SU-DHL-6 (cell line): Measurements from ENCODE around the gene SPOCK1.

ENCODE experiments used
- H2AFZ ChIP-seq: fragments of 200-600 bp; sonication (generic); 2 replicates; pipeline ENCODE4 v1.6.1; 2014; ENCODE audit warnings: low read depth, mild to moderate bottlenecking, moderate library complexity, mixed read lengths, antibody characterized with exemption, low read length; ENCODE audit not compliant: severe bottlenecking
- H3F3A ChIP-seq: fragments of 200-600 bp; shearing (Covaris generic); 2 replicates; pipeline ENCODE4 v1.6.0; 2016; ENCODE audit warnings: antibody characterized with exemption, mild to moderate bottlenecking; ENCODE audit not compliant: insufficient read depth
- H3K27ac ChIP-seq: fragments of 200-600 bp; sonication (generic); 2 replicates; pipeline ENCODE4 v1.5.1; 2016; ENCODE audit warnings: low read depth, mild to moderate bottlenecking, low read length, moderate library complexity, mixed read lengths
- H3K27me3 ChIP-seq: fragments of 200-600 bp; sonication (generic), shearing (Covaris generic); 2 replicates; pipeline ENCODE4 v1.6.0; 2014; ENCODE audit warnings: mild to moderate bottlenecking, low read length
- H3K36me3 ChIP-seq: fragments of 200-600 bp; sonication (generic); 2 replicates; pipeline ENCODE4 v1.6.1; 2014; ENCODE audit warnings: mild to moderate bottlenecking, low read length, mixed read lengths
- H3K4me2 ChIP-seq: fragments of 300-600, 200-600 bp; shearing (Covaris generic), sonication (generic); 2 replicates; pipeline ENCODE4 v1.6.0; 2014; ENCODE audit warnings: low read length, low read depth, mild to moderate bottlenecking; ENCODE audit not compliant: poor library complexity, severe bottlenecking
- H3K4me3 ChIP-seq: fragments of 200-600 bp; sonication (generic); 2 replicates; pipeline ENCODE4 v1.5.1; 2014; ENCODE audit warnings: antibody characterized with exemption, low read length, mild to moderate bottlenecking, mixed read lengths; ENCODE audit not compliant: insufficient read depth, poor library complexity, severe bottlenecking
- H3K79me2 ChIP-seq: fragments of 200-600 bp; sonication (generic); 2 replicates; pipeline ENCODE4 v1.6.1; 2014; ENCODE audit warnings: mild to moderate bottlenecking, low read length, moderate library complexity; ENCODE audit not compliant: insufficient read depth
- H3K9ac ChIP-seq: fragments of 200-600 bp; sonication (generic); 2 replicates; pipeline ENCODE4 v1.7.0; 2014; ENCODE audit warnings: mild to moderate bottlenecking, low read length
- H3K9me2 ChIP-seq: fragments of 200-600 bp; sonication (generic); replicated peaks from 2 replicates; pipeline ENCODE4 v1.6.1; 2014; ENCODE audit warnings: low read length; ENCODE audit not compliant: insufficient read depth
- H3K9me3 ChIP-seq: fragments of 200-600 bp; sonication (generic); 2 replicates; pipeline ENCODE4 v1.6.1; 2014; ENCODE audit warnings: low read length, mixed read lengths; ENCODE audit not compliant: insufficient read depth
- H4K20me1 ChIP-seq: fragments of 200-600 bp; sonication (generic); 2 replicates; pipeline ENCODE4 v1.6.1; 2014; ENCODE audit warnings: low read depth, mild to moderate bottlenecking, antibody characterized with exemption, low read length, moderate library complexity, mixed read lengths
- CTCF ChIP-seq: fragments of 200-600 bp; sonication (generic); IDR thresholded peaks from one replicate; pipeline ENCODE4 v1.5.1; 2017; ENCODE audit warnings: antibody characterized with exemption, mild to moderate bottlenecking, low read length, moderate library complexity; ENCODE audit not compliant: insufficient read depth, poor library complexity, severe bottlenecking
- EZH2phosphoT487 ChIP-seq: fragments of 200-600 bp; sonication (generic), shearing (Covaris generic); conservative IDR thresholded peaks from 2 replicates; pipeline ENCODE4 v1.6.1; 2018; ENCODE audit warnings: mild to moderate bottlenecking, antibody characterized with exemption, low read length, moderate library complexity, mixed read lengths

SPOCK1 gene

GRCh38 chr5:137305971-137306602, 193.0 kb downstream of the SPOCK1 start:
- Histone ChIP-seq H3K36me3 (no peaks in the 10 kb centered on the region), H3K27ac (no peak overlapping the region), H2AFZ (no peak overlapping the region), H3K4me3 (no peak overlapping the region), H3K9me3 (no peaks in the 10 kb centered on the region), H3K9ac (no peak overlapping the region), H3K79me2 (no peaks in the 10 kb centered on the region), H3K9me2 (no peaks in the 10 kb centered on the region), H4K20me1 (no peaks in the 10 kb centered on the region), H3F3A (no peaks in the 10 kb centered on the region), H3K4me2 (no peak overlapping the region), H3K27me3 (no peaks in the 10 kb centered on the region)
- TF ChIP-seq CTCF (no peak), EZH2phosphoT487 (no peak)

- Histone ChIP-seq H3K36me3 (no peaks in the 10 kb centered on the region), H3K79me2 (no peaks in the 10 kb centered on the region), H3K27ac (no peak overlapping the region), H3K27me3 (no peaks in the 10 kb centered on the region), H3K9ac (no peak overlapping the region), H3K9me2 (no peaks in the 10 kb centered on the region), H3K4me2 (no peak overlapping the region), H3K9me3 (no peaks in the 10 kb centered on the region), H3F3A (no peaks in the 10 kb centered on the region), H4K20me1 (no peaks in the 10 kb centered on the region), H3K4me3 (no peak overlapping the region), H2AFZ (no peak overlapping the region)
- TF ChIP-seq EZH2phosphoT487 (no peak), CTCF (no peak)
These were observed 194.8 kb downstream of the SPOCK1 start for GRCh38 chr5:137304226-137304874.

- no peaks in the 10 kb centered on the region for H3K9me3 ChIP-seq
- no peaks in the 10 kb centered on the region for H4K20me1 ChIP-seq
- H3K27ac ChIP-seq, result no peak overlapping the region
- H3K9me2 ChIP-seq, result no peaks in the 10 kb centered on the region
- H3K79me2 ChIP-seq, result no peaks in the 10 kb centered on the region
- no peak overlapping the region for H3K9ac ChIP-seq
- H3K36me3 ChIP-seq, result no peaks in the 10 kb centered on the region
- H3K27me3 ChIP-seq, result no peaks in the 10 kb centered on the region
- H3K4me2 ChIP-seq, result no peak overlapping the region
- no peak overlapping the region for H2AFZ ChIP-seq
- no peaks in the 10 kb centered on the region for H3F3A ChIP-seq
- no peak for TF ChIP-seq EZH2phosphoT487
- no peak for TF ChIP-seq CTCF
- no peak overlapping the region for H3K4me3 ChIP-seq
These were observed 195.6 kb downstream of the SPOCK1 start for GRCh38 chr5:137303509-137303908.
